HuH-7 (cell line): Measurements from ENCODE around the gene TNP1.
A peak's percentile ranks its signal among the peaks of the same experiment; 100 is the strongest.

Experiments used
- DNase-seq: peaks from one replicate; pipeline ENCODE4 v3.0.0; 2011; ENCODE audit warnings: low spot score

Gene TNP1

GRCh38 chr2:216873573-216873972 lies 13.7 kb upstream of the TNP1 start:
- no peak for DNase-seq

- DNase-seq = no peak
Measured at GRCh38 chr2:216872624-216873023, 12.8 kb upstream of the TNP1 start.

- DNase-seq = no peak
Measured at GRCh38 chr2:216872040-216872439, 12.2 kb upstream of the TNP1 start.

GRCh38 chr2:216871333-216871934 lies 11.6 kb upstream of the TNP1 start:
- DNase-seq = peak; percentile 38

GRCh38 chr2:216870508-216871332 lies 10.9 kb upstream of the TNP1 start:
- DNase-seq = no peak

- DNase-seq = no peak
Measured at GRCh38 chr2:216866515-216867095, 6.7 kb upstream of the TNP1 start.

GRCh38 chr2:216865658-216866057 lies 5.8 kb upstream of the TNP1 start:
- no peak for DNase-seq

- no peak for DNase-seq
Measured at GRCh38 chr2:216863946-216864345, 4.1 kb upstream of the TNP1 start.

GRCh38 chr2:216862628-216863398 lies 2.9 kb upstream of the TNP1 start:
- peak; percentile 20 for DNase-seq

- DNase-seq = no peak
Measured at GRCh38 chr2:216860426-216861137, 718 bp upstream of the TNP1 start.

GRCh38 chr2:216858312-216858711 lies 1.6 kb downstream of the TNP1 start:
- no peak for DNase-seq

GRCh38 chr2:216857131-216857550 lies 2.7 kb downstream of the TNP1 start:
- DNase-seq = no peak

GRCh38 chr2:216856406-216857065 lies 3.3 kb downstream of the TNP1 start:
- no peak for DNase-seq

- DNase-seq = no peak
Measured at GRCh38 chr2:216855605-216856004, 4.3 kb downstream of the TNP1 start.

- no peak for DNase-seq
Measured at GRCh38 chr2:216855079-216855478, 4.8 kb downstream of the TNP1 start.

GRCh38 chr2:216851486-216852090 lies 8.3 kb downstream of the TNP1 start:
- no peak for DNase-seq

GRCh38 chr2:216850665-216851322 lies 9.1 kb downstream of the TNP1 start:
- DNase-seq = no peak

- no peak for DNase-seq
Measured at GRCh38 chr2:216849987-216850386, 9.9 kb downstream of the TNP1 start.

GRCh38 chr2:216845426-216845825 lies 14.4 kb downstream of the TNP1 start:
- DNase-seq = no peak

GRCh38 chr2:216842636-216843035 lies 17.2 kb downstream of the TNP1 start:
- DNase-seq = no peak
